GM12878 (cell line): Measurements from ENCODE around the gene LONP1. TPM values are rescaled to one million over a fixed set of nuclear protein-coding genes. Genes with fewer than 3 reads are reported as not detected.
A peak's percentile ranks its signal among the peaks of the same experiment; 100 is the strongest.

Source experiments
- BACH1 ChIP-seq: fragments of 450-650 bp; IDR thresholded peaks from 2 replicates; pipeline ENCODE4 v1.6.1; 2017; ENCODE audit warnings: mild to moderate bottlenecking, borderline replicate concordance
- MYC ChIP-seq: IDR thresholded peaks from 2 replicates; pipeline ENCODE4 v1.6.1; 2011; ENCODE audit warnings: mild to moderate bottlenecking, low read length, moderate library complexity, inconsistent platforms; ENCODE audit not compliant: insufficient read depth, insufficient replicate concordance, insufficient read length, severe bottlenecking
- NR2F1 ChIP-seq: fragments of 450-650 bp; conservative IDR thresholded peaks from 2 replicates; pipeline ENCODE4 v1.6.1; 2017; ENCODE audit warnings: mild to moderate bottlenecking
- POU2F2 ChIP-seq: IDR thresholded peaks from 3 replicates; pipeline ENCODE4 v1.6.1; 2011; ENCODE audit warnings: low read depth, mild to moderate bottlenecking, low read length, borderline replicate concordance
- RCOR1 ChIP-seq: conservative IDR thresholded peaks from 2 replicates; pipeline ENCODE4 v1.6.1; 2012; ENCODE audit warnings: low read depth, low read length, improper control_type of control experiment
- RFX5 ChIP-seq: IDR thresholded peaks from 2 replicates; pipeline ENCODE4 v1.6.1; 2011; ENCODE audit warnings: low read depth, low read length, improper control_type of control experiment
- SIN3A ChIP-seq: IDR thresholded peaks from 2 replicates; pipeline ENCODE4 v1.6.1; 2012; ENCODE audit warnings: low read depth, low read length, improper control_type of control experiment
- SMAD5 ChIP-seq: IDR thresholded peaks from 2 replicates; pipeline ENCODE4 v1.6.1; 2016; ENCODE audit warnings: antibody characterized with exemption, low read depth
- STAT1 ChIP-seq: fragments of 450-650 bp; conservative IDR thresholded peaks from 2 replicates; pipeline ENCODE4 v1.6.1; 2014; ENCODE audit warnings: antibody characterized with exemption, mild to moderate bottlenecking
- SUZ12 ChIP-seq: fragments of 200-600 bp; sonication (generic); IDR thresholded peaks from one replicate; pipeline ENCODE4 v1.6.1; 2018; ENCODE audit warnings: antibody characterized with exemption, mild to moderate bottlenecking; ENCODE audit not compliant: unreplicated experiment
- TAF1 ChIP-seq: IDR thresholded peaks from 2 replicates; pipeline ENCODE4 v1.6.1; 2011; ENCODE audit warnings: mild to moderate bottlenecking, low read depth, low read length, borderline replicate concordance
- TCF3 ChIP-seq: IDR thresholded peaks from 2 replicates; pipeline ENCODE4 v1.6.1; 2012; ENCODE audit warnings: low read depth, mild to moderate bottlenecking, low read length, borderline replicate concordance; ENCODE audit not compliant: insufficient read depth
- ZSCAN29 ChIP-seq: fragments of 450-650 bp; IDR thresholded peaks from 2 replicates; pipeline ENCODE4 v1.6.1; 2017; ENCODE audit warnings: mild to moderate bottlenecking, moderate library complexity
- polyA plus RNA-seq, 11 experiments: library from polyadenylated mRNA; depleted of rRNA in 4 of 11; unstranded in 6 of 11; stranded (reverse) in 5 of 11; fragments of >200 nt; fragmentation: Nextera tagmentation in 4 of 11; fragmentation: Illumina TruSeq in 1 of 11; extraction: Ambion mirVana in 4 of 11; extraction: Trizol in 1 of 11; gene quantifications; 1 replicate in 1 of 11; 2 replicates in 10 of 11; pipeline versions ENCODE4 v1.2.1 to v1.2.3, GENCODE V29; 2011 to 2016; ENCODE audit warnings: inconsistent platforms in 2 of 11, missing spikeins in 2 of 11, low read depth in 1 of 11
- total RNA-seq, 4 experiments: library from RNA; depleted of rRNA in 3 of 4; stranded (reverse); fragments of >200 nt in 3 of 4; fragmentation: Illumina TruSeq in 1 of 4; extraction: Trizol in 1 of 4; gene quantifications; 2 replicates each; pipeline versions ENCODE4 v1.2.1 to v1.2.3, GENCODE V29; 2013 to 2021
- TF ChIP-seq, protein P1 (sequence below): fragments of 450-650 bp; IDR thresholded peaks from 2 replicates; pipeline ENCODE4 v1.6.1; 2018; ENCODE audit warnings: borderline replicate concordance, mild to moderate bottlenecking; ENCODE audit not compliant: partially characterized antibody
- TF ChIP-seq, protein P2 (sequence below): fragments of 450-650 bp; IDR thresholded peaks from 2 replicates; pipeline ENCODE4 v1.6.1; 2017; ENCODE audit warnings: mild to moderate bottlenecking, moderate library complexity
- TF ChIP-seq, protein P3 (sequence below): fragments of 450-650 bp; IDR thresholded peaks from 2 replicates; pipeline ENCODE4 v1.6.1; 2016; ENCODE audit warnings: mild to moderate bottlenecking, moderate library complexity, borderline replicate concordance

LONP1 gene
- total and polyA plus RNA-seq, 10 of the 15 experiments (the other 5 are each of a cell fraction or from before 2014, with no cell fraction given): 0.61 to 136 (median 59.5) TPM

DNA sequence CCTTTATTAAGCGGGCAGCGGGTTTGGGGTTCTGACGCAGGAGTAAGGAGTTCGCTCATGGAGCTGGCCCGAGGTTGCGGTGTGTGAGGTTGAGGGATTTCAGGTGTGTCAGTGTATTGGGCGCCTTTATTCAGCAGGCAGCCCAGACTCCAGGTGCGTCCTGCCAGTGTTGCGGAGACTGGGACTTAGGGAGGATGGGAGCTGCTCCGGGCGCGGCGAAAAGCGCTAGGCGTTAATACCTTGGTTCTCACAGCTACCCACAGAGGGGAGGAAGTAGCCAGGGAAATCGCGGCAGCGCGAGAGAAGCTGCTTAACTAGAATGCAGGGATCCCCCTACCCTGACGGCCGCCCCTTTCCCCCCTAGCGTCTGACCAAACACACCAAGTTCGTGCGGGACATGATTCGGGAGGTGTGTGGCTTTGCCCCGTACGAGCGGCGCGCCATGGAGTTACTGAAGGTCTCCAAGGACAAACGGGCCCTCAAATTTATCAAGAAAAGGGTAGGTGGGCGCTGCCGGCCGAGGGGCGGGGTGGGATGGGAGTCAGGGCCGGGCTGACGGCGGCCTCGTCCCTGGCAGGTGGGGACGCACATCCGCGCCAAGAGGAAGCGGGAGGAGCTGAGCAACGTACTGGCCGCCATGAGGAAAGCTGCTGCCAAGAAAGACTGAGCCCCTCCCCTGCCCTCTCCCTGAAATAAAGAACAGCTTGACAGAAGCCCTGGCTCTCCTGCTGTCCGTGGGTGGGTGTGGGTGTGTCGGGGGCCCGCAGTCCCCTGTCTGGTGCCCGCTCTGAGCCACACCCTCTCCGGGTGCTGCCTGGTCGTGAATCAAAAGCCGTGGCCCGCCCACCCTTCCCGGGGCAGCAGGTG lies 28.8 kb downstream of the LONP1 start (continued):
- TF ChIP-seq, protein P1, sequence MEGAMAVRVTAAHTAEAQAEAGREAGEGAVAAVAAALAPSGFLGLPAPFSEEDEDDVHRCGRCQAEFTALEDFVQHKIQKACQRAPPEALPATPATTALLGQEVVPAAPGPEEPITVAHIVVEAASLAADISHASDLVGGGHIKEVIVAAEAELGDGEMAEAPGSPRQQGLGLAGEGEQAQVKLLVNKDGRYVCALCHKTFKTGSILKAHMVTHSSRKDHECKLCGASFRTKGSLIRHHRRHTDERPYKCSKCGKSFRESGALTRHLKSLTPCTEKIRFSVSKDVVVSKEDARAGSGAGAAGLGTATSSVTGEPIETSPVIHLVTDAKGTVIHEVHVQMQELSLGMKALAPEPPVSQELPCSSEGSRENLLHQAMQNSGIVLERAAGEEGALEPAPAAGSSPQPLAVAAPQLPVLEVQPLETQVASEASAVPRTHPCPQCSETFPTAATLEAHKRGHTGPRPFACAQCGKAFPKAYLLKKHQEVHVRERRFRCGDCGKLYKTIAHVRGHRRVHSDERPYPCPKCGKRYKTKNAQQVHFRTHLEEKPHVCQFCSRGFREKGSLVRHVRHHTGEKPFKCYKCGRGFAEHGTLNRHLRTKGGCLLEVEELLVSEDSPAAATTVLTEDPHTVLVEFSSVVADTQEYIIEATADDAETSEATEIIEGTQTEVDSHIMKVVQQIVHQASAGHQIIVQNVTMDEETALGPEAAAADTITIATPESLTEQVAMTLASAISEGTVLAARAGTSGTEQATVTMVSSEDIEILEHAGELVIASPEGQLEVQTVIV: no peak
- TF ChIP-seq SUZ12: no peak
- TF ChIP-seq ZSCAN29: no peak
- no peak for TF ChIP-seq RFX5
- TF ChIP-seq TCF3: 0 out of 2 replicates have a peak, but pooled peaks have one; percentile 9
- no peak; the same call in 1 of the 2 replicates for TF ChIP-seq BACH1
- 0 out of 2 replicates have a peak, but pooled peaks have one; percentile 55 for TF ChIP-seq SIN3A
- TF ChIP-seq NR2F1: no peak
- TF ChIP-seq, protein P2, sequence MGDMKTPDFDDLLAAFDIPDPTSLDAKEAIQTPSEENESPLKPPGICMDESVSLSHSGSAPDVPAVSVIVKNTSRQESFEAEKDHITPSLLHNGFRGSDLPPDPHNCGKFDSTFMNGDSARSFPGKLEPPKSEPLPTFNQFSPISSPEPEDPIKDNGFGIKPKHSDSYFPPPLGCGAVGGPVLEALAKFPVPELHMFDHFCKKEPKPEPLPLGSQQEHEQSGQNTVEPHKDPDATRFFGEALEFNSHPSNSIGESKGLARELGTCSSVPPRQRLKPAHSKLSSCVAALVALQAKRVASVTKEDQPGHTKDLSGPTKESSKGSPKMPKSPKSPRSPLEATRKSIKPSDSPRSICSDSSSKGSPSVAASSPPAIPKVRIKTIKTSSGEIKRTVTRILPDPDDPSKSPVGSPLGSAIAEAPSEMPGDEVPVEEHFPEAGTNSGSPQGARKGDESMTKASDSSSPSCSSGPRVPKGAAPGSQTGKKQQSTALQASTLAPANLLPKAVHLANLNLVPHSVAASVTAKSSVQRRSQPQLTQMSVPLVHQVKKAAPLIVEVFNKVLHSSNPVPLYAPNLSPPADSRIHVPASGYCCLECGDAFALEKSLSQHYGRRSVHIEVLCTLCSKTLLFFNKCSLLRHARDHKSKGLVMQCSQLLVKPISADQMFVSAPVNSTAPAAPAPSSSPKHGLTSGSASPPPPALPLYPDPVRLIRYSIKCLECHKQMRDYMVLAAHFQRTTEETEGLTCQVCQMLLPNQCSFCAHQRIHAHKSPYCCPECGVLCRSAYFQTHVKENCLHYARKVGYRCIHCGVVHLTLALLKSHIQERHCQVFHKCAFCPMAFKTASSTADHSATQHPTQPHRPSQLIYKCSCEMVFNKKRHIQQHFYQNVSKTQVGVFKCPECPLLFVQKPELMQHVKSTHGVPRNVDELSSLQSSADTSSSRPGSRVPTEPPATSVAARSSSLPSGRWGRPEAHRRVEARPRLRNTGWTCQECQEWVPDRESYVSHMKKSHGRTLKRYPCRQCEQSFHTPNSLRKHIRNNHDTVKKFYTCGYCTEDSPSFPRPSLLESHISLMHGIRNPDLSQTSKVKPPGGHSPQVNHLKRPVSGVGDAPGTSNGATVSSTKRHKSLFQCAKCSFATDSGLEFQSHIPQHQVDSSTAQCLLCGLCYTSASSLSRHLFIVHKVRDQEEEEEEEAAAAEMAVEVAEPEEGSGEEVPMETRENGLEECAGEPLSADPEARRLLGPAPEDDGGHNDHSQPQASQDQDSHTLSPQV: no peak
- no peak; the same call in 1 of the 2 replicates for TF ChIP-seq SMAD5
- no peak for TF ChIP-seq MYC
- TF ChIP-seq POU2F2: 0 out of 3 replicates have a peak, but pooled peaks have one; percentile 6
- TF ChIP-seq, protein P3, sequence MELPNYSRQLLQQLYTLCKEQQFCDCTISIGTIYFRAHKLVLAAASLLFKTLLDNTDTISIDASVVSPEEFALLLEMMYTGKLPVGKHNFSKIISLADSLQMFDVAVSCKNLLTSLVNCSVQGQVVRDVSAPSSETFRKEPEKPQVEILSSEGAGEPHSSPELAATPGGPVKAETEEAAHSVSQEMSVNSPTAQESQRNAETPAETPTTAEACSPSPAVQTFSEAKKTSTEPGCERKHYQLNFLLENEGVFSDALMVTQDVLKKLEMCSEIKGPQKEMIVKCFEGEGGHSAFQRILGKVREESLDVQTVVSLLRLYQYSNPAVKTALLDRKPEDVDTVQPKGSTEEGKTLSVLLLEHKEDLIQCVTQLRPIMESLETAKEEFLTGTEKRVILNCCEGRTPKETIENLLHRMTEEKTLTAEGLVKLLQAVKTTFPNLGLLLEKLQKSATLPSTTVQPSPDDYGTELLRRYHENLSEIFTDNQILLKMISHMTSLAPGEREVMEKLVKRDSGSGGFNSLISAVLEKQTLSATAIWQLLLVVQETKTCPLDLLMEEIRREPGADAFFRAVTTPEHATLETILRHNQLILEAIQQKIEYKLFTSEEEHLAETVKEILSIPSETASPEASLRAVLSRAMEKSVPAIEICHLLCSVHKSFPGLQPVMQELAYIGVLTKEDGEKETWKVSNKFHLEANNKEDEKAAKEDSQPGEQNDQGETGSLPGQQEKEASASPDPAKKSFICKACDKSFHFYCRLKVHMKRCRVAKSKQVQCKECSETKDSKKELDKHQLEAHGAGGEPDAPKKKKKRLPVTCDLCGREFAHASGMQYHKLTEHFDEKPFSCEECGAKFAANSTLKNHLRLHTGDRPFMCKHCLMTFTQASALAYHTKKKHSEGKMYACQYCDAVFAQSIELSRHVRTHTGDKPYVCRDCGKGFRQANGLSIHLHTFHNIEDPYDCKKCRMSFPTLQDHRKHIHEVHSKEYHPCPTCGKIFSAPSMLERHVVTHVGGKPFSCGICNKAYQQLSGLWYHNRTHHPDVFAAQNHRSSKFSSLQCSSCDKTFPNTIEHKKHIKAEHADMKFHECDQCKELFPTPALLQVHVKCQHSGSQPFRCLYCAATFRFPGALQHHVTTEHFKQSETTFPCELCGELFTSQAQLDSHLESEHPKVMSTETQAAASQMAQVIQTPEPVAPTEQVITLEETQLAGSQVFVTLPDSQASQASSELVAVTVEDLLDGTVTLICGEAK: no peak
- TF ChIP-seq TAF1: no peak
- TF ChIP-seq STAT1: no peak
- no peak for TF ChIP-seq RCOR1
